Measurements from ENCODE around the gene AEN. TPM values are rescaled to one million over a fixed set of nuclear protein-coding genes. Genes with fewer than 3 reads are reported as not detected.
"Not testable (repeated sequence)": the region's sequence is repeated elsewhere in the genome, so short reads cannot be mapped to it uniquely, and the experiment has no call there.

AEN gene
- total RNA-seq, 1 experiment from 2014 or later = 36.2 TPM

- TF ChIP-seq MAX (IDR thresholded peaks at IDR 0.05) (peak; percentile 99), CEBPB (IDR thresholded peaks at IDR 0.05; ENCODE audit: low read depth) (peak; percentile 100), SIN3A (IDR thresholded peaks at IDR 0.05; ENCODE audit: low read depth) (peak; percentile 97), EZH2phosphoT487 (IDR thresholded peaks at IDR 0.05; ENCODE audit: borderline replicate concordance) (no peak)
These were observed 17.7 kb downstream of the AEN start, which contains the start of gene ISG20 (continued) for GRCh38 chr15:88638626-88639372.

GRCh38 chr15:88641959-88642452, 20.9 kb downstream of the AEN start:
- no TSS peak for BruUV-seq (replicated peaks)
- Histone ChIP-seq H3K27me3 (ENCODE audit: insufficient read depth, low read length) (no peaks in the 10 kb centered on the region), H3K36me3 (ENCODE audit: control insufficient read depth in 1 of 2, insufficient read depth in 2 of 2, low read length in 2 of 2) (no peaks in the 10 kb centered on the region), H3K9me2 (ENCODE audit: insufficient read depth) (no peaks in the 10 kb centered on the region), H3K9me3 (ENCODE audit: control insufficient read depth in 1 of 2, insufficient read depth in 1 of 2, low read depth in 1 of 2, low read length in 2 of 2) (no peaks in the 10 kb centered on the region), H3K4me2 (ENCODE audit: low read length) (no peak overlapping the region), H3K9ac (ENCODE audit: low read length) (no peak overlapping the region), H3K4me1 (ENCODE audit: control insufficient read depth in 1 of 2, insufficient read depth in 2 of 2, low read length in 2 of 2) (peaks cover 20 to 25% of the 10 kb centered on the region in 2 experiments), H3K79me2 (ENCODE audit: insufficient read depth, low read length) (no peaks in the 10 kb centered on the region), H3K4me3 (replicated peaks in 1 of 2; ENCODE audit: low read depth in 1 of 2, low read length in 2 of 2) (no peak overlapping the region), H2AFZ (ENCODE audit: low read depth, low read length, poor library complexity, severe bottlenecking) (no peak overlapping the region), H4K20me1 (ENCODE audit: insufficient read depth) (no peaks in the 10 kb centered on the region), H3K27ac (ENCODE audit: low read depth, low read length) (no peak overlapping the region)
- POLR2A ChIA-PET = no interaction called here
- intact Hi-C loops (cut with micrococcal nuclease) = no loop called here
- TF ChIP-seq ZFX (IDR thresholded peaks at IDR 0.05) (no peak), RAD21 (IDR thresholded peaks at IDR 0.05; ENCODE audit: low read depth) (no peak), SP1 (IDR thresholded peaks at IDR 0.05; ENCODE audit: low read depth) (no peak), CEBPB (IDR thresholded peaks at IDR 0.05; ENCODE audit: low read depth) (no peak), MAX (IDR thresholded peaks at IDR 0.05) (no peak), SIN3A (IDR thresholded peaks at IDR 0.05; ENCODE audit: low read depth) (no peak), POLR2AphosphoS5 (IDR thresholded peaks at IDR 0.05; ENCODE audit: low read depth, low read length) (no peak)
- RAD21 ChIA-PET (ENCODE audit: low non-redundant PET in 1 of 2, low total read pairs in 2 of 2, uncharacterized antibody in 2 of 2, unreplicated experiment in 2 of 2) = no interaction called here
- DNase-seq (ENCODE audit: low read depth, low spot score) = no peak
- CTCF ChIA-PET = no interaction called here
- no peak for ATAC-seq

- H3K27me3 ChIP-seq (ENCODE audit: insufficient read depth, low read length); H4K20me1 ChIP-seq (ENCODE audit: insufficient read depth); ATAC-seq; H3K4me3 ChIP-seq (replicated peaks in 1 of 2; ENCODE audit: low read depth in 1 of 2, low read length in 2 of 2); POLR2A ChIA-PET; H3K79me2 ChIP-seq (ENCODE audit: insufficient read depth, low read length); DNase-seq (ENCODE audit: low read depth, low spot score); H2AFZ ChIP-seq (ENCODE audit: low read depth, low read length, poor library complexity, severe bottlenecking); H3K9me2 ChIP-seq (ENCODE audit: insufficient read depth); H3K9me3 ChIP-seq (ENCODE audit: control insufficient read depth in 1 of 2, insufficient read depth in 1 of 2, low read depth in 1 of 2, low read length in 2 of 2); H3K36me3 ChIP-seq (ENCODE audit: control insufficient read depth in 1 of 2, insufficient read depth in 2 of 2, low read length in 2 of 2); RAD21 ChIA-PET (ENCODE audit: low non-redundant PET in 1 of 2, low total read pairs in 2 of 2, uncharacterized antibody in 2 of 2, unreplicated experiment in 2 of 2); H3K9ac ChIP-seq (ENCODE audit: low read length); BruUV-seq (replicated peaks); H3K27ac ChIP-seq (ENCODE audit: low read depth, low read length); H3K4me2 ChIP-seq (ENCODE audit: low read length); intact Hi-C loops (cut with micrococcal nuclease); CTCF ChIA-PET: not testable (repeated sequence)
- H3K4me1 ChIP-seq (ENCODE audit: control insufficient read depth in 1 of 2, insufficient read depth in 2 of 2, low read length in 2 of 2) = peaks cover 20 to 25% of the 10 kb centered on the region in 2 experiments
These were observed 21.4 kb downstream of the AEN start for GRCh38 chr15:88642514-88642913.
